CD14-positive monocyte (primary cell): ENCODE data around the gene PXDN. TPM values are rescaled to one million over a fixed set of nuclear protein-coding genes. Genes with fewer than 3 reads are reported as not detected.

Experiments used
- DNase-seq, 3 donors: peaks; one replicate each; pipeline ENCODE4 v3.0.0-alpha.2; 2011 to 2022
- H2AFZ ChIP-seq: 2 replicates; pipeline ENCODE4 v1.6.0; 2012; ENCODE audit warnings: mild to moderate bottlenecking, low read depth, low read length, inconsistent platforms; ENCODE audit not compliant: insufficient read depth, poor library complexity, severe bottlenecking
- H3K27ac ChIP-seq, 2 donors: 1 replicate in 1 of 2; 2 replicates in 1 of 2; pipeline ENCODE4 v1.5.1; 2012 to 2013; ENCODE audit warnings: low read length in 2 of 2, control low read depth in 1 of 2, inconsistent platforms in 1 of 2, low read depth in 1 of 2, mild to moderate bottlenecking in 1 of 2
- H3K27me3 ChIP-seq, 2 donors: one replicate each; pipeline versions ENCODE4 v1.6.0 to v1.6.1; 2011 to 2013; ENCODE audit warnings: low read length in 2 of 2; ENCODE audit not compliant: control insufficient read depth in 2 of 2, insufficient read depth in 2 of 2
- H3K36me3 ChIP-seq, 2 donors: replicated peaks in 1 of 2; 1 replicate in 1 of 2; 2 replicates in 1 of 2; pipeline versions ENCODE4 v1.5.1 to v1.6.1; 2012 to 2013; ENCODE audit warnings: low read length in 2 of 2, control low read depth in 1 of 2, inconsistent platforms in 1 of 2, mild to moderate bottlenecking in 1 of 2; ENCODE audit not compliant: insufficient read depth in 2 of 2, control insufficient read depth in 1 of 2
- H3K4me1 ChIP-seq, 2 donors: 1 replicate in 1 of 2; 2 replicates in 1 of 2; pipeline versions ENCODE4 v1.5.1 to v1.6.1; 2012 to 2013; ENCODE audit warnings: low read length in 2 of 2, control low read depth in 1 of 2, inconsistent platforms in 1 of 2, mild to moderate bottlenecking in 1 of 2, moderate library complexity in 1 of 2; ENCODE audit not compliant: insufficient read depth in 2 of 2, control insufficient read depth in 1 of 2
- H3K4me2 ChIP-seq: replicated peaks from 2 replicates; pipeline ENCODE3; 2012; ENCODE audit warnings: low read length, moderate library complexity, mild to moderate bottlenecking; ENCODE audit not compliant: poor library complexity, severe bottlenecking; ENCODE audit errors: extremely low read depth
- H3K4me3 ChIP-seq, 3 experiments: fragments of 200-600 bp in 1 of 3; sonication (generic) in 1 of 3; replicated peaks in 1 of 3; 1 replicate in 2 of 3; 2 replicates in 1 of 3; pipeline ENCODE4 v1.5.1; 2011 to 2013; ENCODE audit warnings: low read length in 3 of 3, mild to moderate bottlenecking in 3 of 3, control low read depth in 2 of 3, low read depth in 2 of 3, inconsistent platforms in 1 of 3, moderate library complexity in 1 of 3
- H3K79me2 ChIP-seq: 2 replicates; pipeline ENCODE4 v1.6.0; 2012; ENCODE audit warnings: mild to moderate bottlenecking, control low read depth, inconsistent platforms, low read length, moderate library complexity; ENCODE audit not compliant: insufficient read depth
- H3K9ac ChIP-seq: 2 replicates; pipeline ENCODE4 v1.6.0; 2017; ENCODE audit warnings: low read length, mild to moderate bottlenecking; ENCODE audit not compliant: insufficient read depth, poor library complexity, severe bottlenecking
- H3K9me3 ChIP-seq, 2 donors: replicated peaks in 1 of 2; 1 replicate in 1 of 2; 2 replicates in 1 of 2; pipeline versions ENCODE4 v1.5.1 to v1.6.1; 2012 to 2013; ENCODE audit warnings: low read length in 2 of 2, control low read depth in 1 of 2; ENCODE audit not compliant: control insufficient read depth in 1 of 2, insufficient read depth in 1 of 2
- H4K20me1 ChIP-seq: 2 replicates; pipeline ENCODE4 v1.6.0; 2012; ENCODE audit warnings: mild to moderate bottlenecking, low read length, control low read depth, moderate library complexity; ENCODE audit not compliant: insufficient read depth
- H3K27ac Mint-ChIP-seq, 7 donors: one replicate each; pipeline ENCODE4 v1.8.0; 2020; ENCODE audit warnings: mild to moderate bottlenecking in 7 of 7, mixed read lengths in 7 of 7, moderate library complexity in 6 of 7, inconsistent platforms in 2 of 7
- H3K27me3 Mint-ChIP-seq, 3 donors: one replicate each; pipeline ENCODE4 v1.8.0; 2021 to 2022; ENCODE audit warnings: low read depth in 3 of 3, mild to moderate bottlenecking in 3 of 3, mixed read lengths in 3 of 3, moderate library complexity in 3 of 3, inconsistent platforms in 1 of 3
- H3K36me3 Mint-ChIP-seq, 2 donors: one replicate each; pipeline ENCODE4 v1.8.0; 2020; ENCODE audit warnings: mixed read lengths in 2 of 2, inconsistent platforms in 1 of 2, mild to moderate bottlenecking in 1 of 2
- H3K4me1 Mint-ChIP-seq: one replicate; pipeline ENCODE4 v1.8.0; 2020; ENCODE audit warnings: mild to moderate bottlenecking, mixed read lengths
- H3K4me3 Mint-ChIP-seq, 2 donors: one replicate each; pipeline ENCODE4 v1.8.0; 2020; ENCODE audit warnings: mild to moderate bottlenecking in 2 of 2, mixed read lengths in 2 of 2, moderate library complexity in 1 of 2
- H3K9me3 Mint-ChIP-seq, 7 donors: one replicate each; pipeline ENCODE4 v1.8.0; 2020 to 2022; ENCODE audit warnings: mixed read lengths in 7 of 7, mild to moderate bottlenecking in 6 of 7, moderate library complexity in 6 of 7, inconsistent platforms in 2 of 7
- WGBS: methylation state at CpG from one replicate; pipeline ENCODE4 v1.1.5; 2013; ENCODE audit warnings: missing lambda C conversion rate; ENCODE audit not compliant: insufficient coverage; 5-methylcytosine and 5-hydroxymethylcytosine counted together
- intact Hi-C, 2 donors: fragments of 100-400 bp; cut with micrococcal nuclease; formaldehyde crosslinking; loops; one replicate each; pipeline versions ENCODE4 v1.15.0 to v1.15.1; 2023
- polyA plus RNA-seq, 3 donors: library from polyadenylated mRNA; depleted of rRNA in 1 of 3; unstranded in 2 of 3; stranded (reverse) in 1 of 3; fragments of 300-500 nt in 2 of 3; fragments of >200 nt in 1 of 3; fragmentation: Illumina TruSeq in 2 of 3; gene quantifications; 1 replicate in 2 of 3; 2 replicates in 1 of 3; pipeline ENCODE4 v1.2.3, GENCODE V29; 2012 to 2021
- TF ChIP-seq, protein P1 (sequence below): fragments of 200-600 bp; IDR thresholded peaks from one replicate; pipeline ENCODE4 v1.8.0; 2022; ENCODE audit warnings: antibody characterized with exemption, mild to moderate bottlenecking

The PXDN gene
- polyA plus RNA-seq, 3 donors = not detected

DNA sequence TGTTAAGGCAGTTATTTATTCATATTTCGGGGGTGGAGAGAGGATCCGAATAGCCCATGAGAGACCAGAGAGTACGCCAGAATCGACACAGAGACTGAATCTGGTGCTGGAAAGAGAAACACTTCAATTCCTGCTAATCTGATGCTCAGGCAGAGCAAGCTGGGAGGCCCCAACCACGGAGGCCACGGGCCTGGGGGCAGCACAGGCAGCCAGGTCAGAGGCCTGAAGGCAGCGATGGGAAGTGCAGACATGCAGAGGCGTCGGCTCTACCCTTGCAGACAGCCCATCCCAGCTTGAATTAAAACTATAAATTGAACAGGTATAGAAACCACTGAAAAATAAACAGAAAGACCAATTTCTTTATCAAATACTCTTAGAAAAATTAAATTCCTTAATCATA is 50.6 kb downstream of the PXDN start:
- Mint-ChIP-seq H3K4me3 (no peak overlapping the region), H3K27ac (no peak overlapping the region), H3K9me3 (peaks cover 0 to 11% (median 3%) of the 10 kb centered on the region in 7 donors), H3K27me3 (peaks cover 0 to 1% (median 0%) of the 10 kb centered on the region in 3 donors), H3K36me3 (no peaks in the 10 kb centered on the region), H3K4me1 (no peaks in the 10 kb centered on the region)
- Histone ChIP-seq H3K9ac (no peak overlapping the region), H4K20me1 (no peaks in the 10 kb centered on the region), H3K4me2 (no peak overlapping the region), H2AFZ (no peak overlapping the region), H3K4me3 (no peak overlapping the region), H3K36me3 (no peaks in the 10 kb centered on the region), H3K4me1 (no peaks in the 10 kb centered on the region), H3K79me2 (no peaks in the 10 kb centered on the region), H3K27me3 (no peaks in the 10 kb centered on the region), H3K27ac (no peak overlapping the region), H3K9me3 (peaks cover 0 to 5% of the 10 kb centered on the region in 2 donors)
- intact Hi-C loops = no loop called here
- 85% methylated on average over 7 of the region's 9 CpGs for WGBS
- DNase-seq = no peak
- TF ChIP-seq, protein P1, sequence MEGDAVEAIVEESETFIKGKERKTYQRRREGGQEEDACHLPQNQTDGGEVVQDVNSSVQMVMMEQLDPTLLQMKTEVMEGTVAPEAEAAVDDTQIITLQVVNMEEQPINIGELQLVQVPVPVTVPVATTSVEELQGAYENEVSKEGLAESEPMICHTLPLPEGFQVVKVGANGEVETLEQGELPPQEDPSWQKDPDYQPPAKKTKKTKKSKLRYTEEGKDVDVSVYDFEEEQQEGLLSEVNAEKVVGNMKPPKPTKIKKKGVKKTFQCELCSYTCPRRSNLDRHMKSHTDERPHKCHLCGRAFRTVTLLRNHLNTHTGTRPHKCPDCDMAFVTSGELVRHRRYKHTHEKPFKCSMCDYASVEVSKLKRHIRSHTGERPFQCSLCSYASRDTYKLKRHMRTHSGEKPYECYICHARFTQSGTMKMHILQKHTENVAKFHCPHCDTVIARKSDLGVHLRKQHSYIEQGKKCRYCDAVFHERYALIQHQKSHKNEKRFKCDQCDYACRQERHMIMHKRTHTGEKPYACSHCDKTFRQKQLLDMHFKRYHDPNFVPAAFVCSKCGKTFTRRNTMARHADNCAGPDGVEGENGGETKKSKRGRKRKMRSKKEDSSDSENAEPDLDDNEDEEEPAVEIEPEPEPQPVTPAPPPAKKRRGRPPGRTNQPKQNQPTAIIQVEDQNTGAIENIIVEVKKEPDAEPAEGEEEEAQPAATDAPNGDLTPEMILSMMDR = no peak

GRCh38 chr2:1692342-1692741 is 52.0 kb downstream of the PXDN start:
- no peak overlapping the region for H3K27ac Mint-ChIP-seq
- Histone ChIP-seq H3K27me3 (no peaks in the 10 kb centered on the region), H3K79me2 (no peaks in the 10 kb centered on the region), H3K9ac (no peak overlapping the region), H3K4me3 (no peak overlapping the region), H3K36me3 (no peaks in the 10 kb centered on the region), H3K4me2 (no peak overlapping the region), H3K9me3 (peaks cover 0 to 5% of the 10 kb centered on the region in 2 donors), H3K4me1 (no peaks in the 10 kb centered on the region), H2AFZ (no peak overlapping the region), H3K27ac (no peak overlapping the region), H4K20me1 (no peaks in the 10 kb centered on the region)
- no peak overlapping the region for H3K4me3 Mint-ChIP-seq
- H3K36me3 Mint-ChIP-seq = no peaks in the 10 kb centered on the region
- no peaks in the 10 kb centered on the region for H3K4me1 Mint-ChIP-seq
- 87% methylated on average over 9 of the region's 11 CpGs for WGBS
- H3K9me3 Mint-ChIP-seq = peaks cover 0 to 6% (median 2%) of the 10 kb centered on the region in 7 donors
- peaks cover 0 to 1% (median 0%) of the 10 kb centered on the region in 3 donors for H3K27me3 Mint-ChIP-seq
- DNase-seq = no peak
- TF ChIP-seq, protein P1 = no peak
- intact Hi-C loops = no loop called here
